ENCODE data around the gene HPSE.

- no peak for TF ChIP-seq SP1 (IDR thresholded peaks at IDR 0.05)
- TF ChIP-seq ZBTB33 (IDR thresholded peaks at IDR 0.05): no peak
- TF ChIP-seq FOXA1 (IDR thresholded peaks at IDR 0.05): no peak
- TF ChIP-seq TAF1 (conservative IDR thresholded peaks at IDR 0.05): no peak
- TF ChIP-seq EGR1 (IDR thresholded peaks at IDR 0.05; ENCODE audit: low read depth in 2 of 2): no peak
Measured at GRCh38 chr4:83258461-83258860, 76.2 kb downstream of the HPSE start.

Measured in liver (tissue), 2 donors.